Measurements from ENCODE around the gene NHLRC3. TPM values are rescaled to one million over a fixed set of nuclear protein-coding genes. Genes with fewer than 3 reads are reported as not detected.

Gene NHLRC3
- total RNA-seq, 1 experiment from 2014 or later: 12.3 TPM

GRCh38 chr13:39016087-39016486 is 22.2 kb upstream of the NHLRC3 start:
- no peak overlapping the region for H3K4me3 ChIP-seq (ENCODE audit: low read depth, low read length, poor library complexity, severe bottlenecking)
- intact Hi-C loops (cut with micrococcal nuclease; ENCODE audit: unreplicated experiment): no loop called here
- CTCF ChIA-PET: no interaction called here

DNA sequence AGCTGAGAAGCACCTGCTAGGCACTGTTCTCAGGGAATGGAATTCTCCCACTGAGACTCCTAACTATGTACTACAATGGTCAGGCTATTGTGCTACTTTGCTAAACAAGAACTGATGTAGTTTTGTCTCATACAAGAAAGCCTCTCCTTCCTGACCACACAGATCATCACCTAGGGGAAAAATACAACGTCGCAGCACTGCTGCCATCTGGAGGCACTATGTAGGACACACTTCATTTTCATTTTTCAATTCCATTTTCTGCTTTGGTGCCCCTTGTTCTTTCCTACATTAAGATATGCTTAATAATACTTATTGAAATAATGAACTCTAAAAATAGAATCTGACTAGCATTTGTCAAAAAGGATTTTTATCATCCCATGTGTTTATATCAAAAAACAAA is 21.5 kb upstream of the NHLRC3 start:
- Histone ChIP-seq H3K4me1 (ENCODE audit: insufficient read depth, low read length, poor library complexity, severe bottlenecking) (no peaks in the 10 kb centered on the region), H3K4me3 (ENCODE audit: low read depth, low read length, poor library complexity, severe bottlenecking) (no peak overlapping the region), H3K27ac (ENCODE audit: low read depth, low read length, poor library complexity, severe bottlenecking) (no peak overlapping the region), H3K27me3 (replicated peaks; ENCODE audit: insufficient read depth, low read depth, low read length, poor library complexity) (no peaks in the 10 kb centered on the region), H3K36me3 (ENCODE audit: insufficient read depth, low read length, poor library complexity, severe bottlenecking) (peaks cover 51% of the 10 kb centered on the region), H3K9me3 (ENCODE audit: low read depth, low read length, poor library complexity, severe bottlenecking) (no peaks in the 10 kb centered on the region)
- intact Hi-C loops (cut with micrococcal nuclease; ENCODE audit: unreplicated experiment): no loop called here
- DNase-seq (ENCODE audit: low spot score): peak; percentile 56
- POLR2A ChIA-PET (ENCODE audit: low non-redundant PET): no interaction called here
- no TSS peak for BruUV-seq (replicated peaks)
- TF ChIP-seq CTCF (conservative IDR thresholded peaks at IDR 0.05; ENCODE audit: low read depth, low read length) (peak; percentile 81), EZH2 (IDR thresholded peaks at IDR 0.05; ENCODE audit: borderline replicate concordance, low read depth, low read length, poor library complexity, severe bottlenecking) (no peak)
- CTCF ChIA-PET: interaction anchor here (0.9 kb wide), 1 partner anchor 85 kb away, joined by 3 read pairs; no protein-coding TSS in a partner anchor

More at GRCh38 chr13:39016087-39016486, 22.2 kb upstream of the NHLRC3 start:
- Histone ChIP-seq H3K36me3 (ENCODE audit: insufficient read depth, low read length, poor library complexity, severe bottlenecking) (peaks cover 51% of the 10 kb centered on the region), H3K4me1 (ENCODE audit: insufficient read depth, low read length, poor library complexity, severe bottlenecking) (no peaks in the 10 kb centered on the region), H3K27ac (ENCODE audit: low read depth, low read length, poor library complexity, severe bottlenecking) (no peak overlapping the region), H3K27me3 (replicated peaks; ENCODE audit: insufficient read depth, low read depth, low read length, poor library complexity) (no peaks in the 10 kb centered on the region), H3K9me3 (ENCODE audit: low read depth, low read length, poor library complexity, severe bottlenecking) (no peaks in the 10 kb centered on the region)
- no TSS peak for BruUV-seq (replicated peaks)
- TF ChIP-seq CTCF (conservative IDR thresholded peaks at IDR 0.05; ENCODE audit: low read depth, low read length) (no peak), EZH2 (IDR thresholded peaks at IDR 0.05; ENCODE audit: borderline replicate concordance, low read depth, low read length, poor library complexity, severe bottlenecking) (no peak)
- POLR2A ChIA-PET (ENCODE audit: low non-redundant PET): no interaction called here
- DNase-seq (ENCODE audit: low spot score): no peak

DNA sequence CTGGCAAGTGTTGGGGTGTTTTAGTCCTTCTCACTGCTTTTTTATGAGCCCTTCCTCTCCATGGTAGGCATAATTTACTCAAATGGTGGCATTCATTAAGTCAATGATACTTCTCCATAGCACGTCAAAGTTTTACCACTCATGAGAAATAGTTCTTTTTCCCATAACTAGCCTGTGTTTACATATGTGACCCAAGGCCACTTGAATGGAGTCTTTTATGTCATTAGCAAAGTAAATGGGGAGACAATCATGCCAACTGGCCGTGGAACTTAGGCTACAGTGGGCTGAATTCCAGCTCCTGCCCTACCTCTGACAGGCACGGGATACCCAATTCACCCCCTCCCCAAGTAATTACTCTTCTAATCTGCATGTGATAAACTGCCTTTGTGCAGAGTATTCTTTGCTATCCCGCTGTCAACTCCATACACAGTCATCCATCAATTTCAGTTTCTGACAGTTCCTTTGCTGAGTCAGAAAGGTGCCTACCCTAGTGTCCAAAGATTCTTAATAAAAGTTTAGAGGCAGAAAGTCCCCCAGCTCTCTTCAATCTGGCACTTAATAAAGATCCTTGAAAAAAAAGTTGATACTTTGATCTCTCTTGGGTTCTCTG is 17.3 kb upstream of the NHLRC3 start:
- no peaks in the 10 kb centered on the region for H3K27me3 ChIP-seq (replicated peaks; ENCODE audit: insufficient read depth, low read depth, low read length, poor library complexity)
- ChIA-PET CTCF (no interaction called here), POLR2A (ENCODE audit: low non-redundant PET) (no interaction called here)
- no peak for DNase-seq (ENCODE audit: low spot score)
- H3K27ac ChIP-seq (ENCODE audit: low read depth, low read length, poor library complexity, severe bottlenecking): no peak overlapping the region
- BruUV-seq (replicated peaks): no TSS peak
- TF ChIP-seq CTCF (conservative IDR thresholded peaks at IDR 0.05; ENCODE audit: low read depth, low read length) (no peak), EZH2 (IDR thresholded peaks at IDR 0.05; ENCODE audit: borderline replicate concordance, low read depth, low read length, poor library complexity, severe bottlenecking) (no peak)
- H3K4me1 ChIP-seq (ENCODE audit: insufficient read depth, low read length, poor library complexity, severe bottlenecking): no peaks in the 10 kb centered on the region
- intact Hi-C loops (cut with micrococcal nuclease; ENCODE audit: unreplicated experiment): no loop called here
- H3K9me3 ChIP-seq (ENCODE audit: low read depth, low read length, poor library complexity, severe bottlenecking): no peaks in the 10 kb centered on the region
- H3K4me3 ChIP-seq (ENCODE audit: low read depth, low read length, poor library complexity, severe bottlenecking): no peak overlapping the region
- peaks cover 46% of the 10 kb centered on the region for H3K36me3 ChIP-seq (ENCODE audit: insufficient read depth, low read length, poor library complexity, severe bottlenecking)

Data from A673 (cell line).